ENCODE results near the gene TMEM38B. TPM values are rescaled to one million over a fixed set of nuclear protein-coding genes. Genes with fewer than 3 reads are reported as not detected.

TMEM38B gene, protein sequence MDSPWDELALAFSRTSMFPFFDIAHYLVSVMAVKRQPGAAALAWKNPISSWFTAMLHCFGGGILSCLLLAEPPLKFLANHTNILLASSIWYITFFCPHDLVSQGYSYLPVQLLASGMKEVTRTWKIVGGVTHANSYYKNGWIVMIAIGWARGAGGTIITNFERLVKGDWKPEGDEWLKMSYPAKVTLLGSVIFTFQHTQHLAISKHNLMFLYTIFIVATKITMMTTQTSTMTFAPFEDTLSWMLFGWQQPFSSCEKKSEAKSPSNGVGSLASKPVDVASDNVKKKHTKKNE
- polyA plus RNA-seq (24.5 and 30.9 TPM in 2 replicates), polyA minus RNA-seq (22.4 and 26.7 TPM in 2 replicates)

DNA sequence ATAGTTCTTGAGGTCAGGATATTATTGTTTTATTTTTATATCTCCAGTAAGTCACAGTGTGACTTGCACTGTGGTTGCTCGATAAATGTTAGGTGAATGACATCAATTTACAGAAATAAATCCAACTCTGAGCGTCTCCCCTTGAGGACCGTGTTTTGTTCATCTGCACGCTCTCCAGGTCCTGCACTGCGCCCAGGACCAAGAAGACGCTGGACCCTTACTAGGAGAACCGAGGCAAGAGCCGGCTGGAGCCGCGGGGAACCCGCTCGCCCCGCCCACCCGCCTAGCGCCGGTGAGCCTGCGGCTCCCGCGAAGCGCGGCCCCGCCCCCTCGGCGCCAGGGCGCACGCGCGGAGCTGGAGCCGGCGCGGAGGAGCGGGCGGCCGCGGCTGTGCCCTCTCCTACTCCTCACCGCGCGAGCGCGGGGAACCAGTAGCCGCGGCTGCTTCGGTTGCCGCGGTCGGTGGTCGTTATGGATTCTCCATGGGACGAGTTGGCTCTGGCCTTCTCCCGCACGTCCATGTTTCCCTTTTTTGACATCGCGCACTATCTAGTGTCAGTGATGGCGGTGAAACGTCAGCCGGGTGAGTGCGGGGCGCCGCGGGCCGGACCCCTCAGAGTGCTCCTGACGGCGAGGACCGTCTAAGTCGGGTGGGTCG, at the start of gene TMEM38B:
TMEM38B (plus strand) TSS at position 352 of the 658 bp plus-strand sequence; CDS start at position 472, 120 bp downstream.
- Histone ChIP-seq H3K4me3 (ENCODE audit: low read length) (peak within 1 kb of the TSS; percentile 90), H3K4me2 (ENCODE audit: low read length) (peak within 1 kb of the TSS; percentile 85), H3K79me2 (replicated peaks; ENCODE audit: insufficient read depth, low read length) (peaks cover 14% of the 10 kb centered on the region), H3K36me3 (ENCODE audit: insufficient read depth, low read length) (no peaks in the 10 kb centered on the region), H3F3A (ENCODE audit: insufficient read depth, low read length, poor library complexity, severe bottlenecking) (peaks cover 8% of the 10 kb centered on the region), H3K9ac (ENCODE audit: low read length) (peak within 1 kb of the TSS; percentile 70), H3K27me3 (ENCODE audit: insufficient read depth, low read depth, low read length) (peaks cover 25% of the 10 kb centered on the region), H3K9me2 (ENCODE audit: insufficient read depth, low read length) (no peaks in the 10 kb centered on the region), H3K27ac (ENCODE audit: low read length) (peak within 1 kb of the TSS; percentile 67), H2AFZ (ENCODE audit: low read depth, low read length) (peak within 1 kb of the TSS; percentile 56), H4K20me1 (ENCODE audit: insufficient read depth) (no peaks in the 10 kb centered on the region), H3K9me3 (ENCODE audit: low read length) (no peaks in the 10 kb centered on the region)
- TF ChIP-seq MXI1 (conservative IDR thresholded peaks at IDR 0.05; ENCODE audit: poor library complexity, severe bottlenecking), result peak; percentile 8
- peak; percentile 9 for TF ChIP-seq EP300 (conservative IDR thresholded peaks at IDR 0.05; ENCODE audit: poor library complexity, severe bottlenecking)
- TF ChIP-seq, protein P1, sequence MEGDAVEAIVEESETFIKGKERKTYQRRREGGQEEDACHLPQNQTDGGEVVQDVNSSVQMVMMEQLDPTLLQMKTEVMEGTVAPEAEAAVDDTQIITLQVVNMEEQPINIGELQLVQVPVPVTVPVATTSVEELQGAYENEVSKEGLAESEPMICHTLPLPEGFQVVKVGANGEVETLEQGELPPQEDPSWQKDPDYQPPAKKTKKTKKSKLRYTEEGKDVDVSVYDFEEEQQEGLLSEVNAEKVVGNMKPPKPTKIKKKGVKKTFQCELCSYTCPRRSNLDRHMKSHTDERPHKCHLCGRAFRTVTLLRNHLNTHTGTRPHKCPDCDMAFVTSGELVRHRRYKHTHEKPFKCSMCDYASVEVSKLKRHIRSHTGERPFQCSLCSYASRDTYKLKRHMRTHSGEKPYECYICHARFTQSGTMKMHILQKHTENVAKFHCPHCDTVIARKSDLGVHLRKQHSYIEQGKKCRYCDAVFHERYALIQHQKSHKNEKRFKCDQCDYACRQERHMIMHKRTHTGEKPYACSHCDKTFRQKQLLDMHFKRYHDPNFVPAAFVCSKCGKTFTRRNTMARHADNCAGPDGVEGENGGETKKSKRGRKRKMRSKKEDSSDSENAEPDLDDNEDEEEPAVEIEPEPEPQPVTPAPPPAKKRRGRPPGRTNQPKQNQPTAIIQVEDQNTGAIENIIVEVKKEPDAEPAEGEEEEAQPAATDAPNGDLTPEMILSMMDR (IDR thresholded peaks at IDR 0.05; ENCODE audit: poor library complexity, severe bottlenecking), result no peak
- peak; percentile 10 for TF ChIP-seq TAF1 (IDR thresholded peaks at IDR 0.05; ENCODE audit: low read depth)
- peak; percentile 74 for TF ChIP-seq POLR2AphosphoS5 (IDR thresholded peaks at IDR 0.05)
- TF ChIP-seq, protein P2, sequence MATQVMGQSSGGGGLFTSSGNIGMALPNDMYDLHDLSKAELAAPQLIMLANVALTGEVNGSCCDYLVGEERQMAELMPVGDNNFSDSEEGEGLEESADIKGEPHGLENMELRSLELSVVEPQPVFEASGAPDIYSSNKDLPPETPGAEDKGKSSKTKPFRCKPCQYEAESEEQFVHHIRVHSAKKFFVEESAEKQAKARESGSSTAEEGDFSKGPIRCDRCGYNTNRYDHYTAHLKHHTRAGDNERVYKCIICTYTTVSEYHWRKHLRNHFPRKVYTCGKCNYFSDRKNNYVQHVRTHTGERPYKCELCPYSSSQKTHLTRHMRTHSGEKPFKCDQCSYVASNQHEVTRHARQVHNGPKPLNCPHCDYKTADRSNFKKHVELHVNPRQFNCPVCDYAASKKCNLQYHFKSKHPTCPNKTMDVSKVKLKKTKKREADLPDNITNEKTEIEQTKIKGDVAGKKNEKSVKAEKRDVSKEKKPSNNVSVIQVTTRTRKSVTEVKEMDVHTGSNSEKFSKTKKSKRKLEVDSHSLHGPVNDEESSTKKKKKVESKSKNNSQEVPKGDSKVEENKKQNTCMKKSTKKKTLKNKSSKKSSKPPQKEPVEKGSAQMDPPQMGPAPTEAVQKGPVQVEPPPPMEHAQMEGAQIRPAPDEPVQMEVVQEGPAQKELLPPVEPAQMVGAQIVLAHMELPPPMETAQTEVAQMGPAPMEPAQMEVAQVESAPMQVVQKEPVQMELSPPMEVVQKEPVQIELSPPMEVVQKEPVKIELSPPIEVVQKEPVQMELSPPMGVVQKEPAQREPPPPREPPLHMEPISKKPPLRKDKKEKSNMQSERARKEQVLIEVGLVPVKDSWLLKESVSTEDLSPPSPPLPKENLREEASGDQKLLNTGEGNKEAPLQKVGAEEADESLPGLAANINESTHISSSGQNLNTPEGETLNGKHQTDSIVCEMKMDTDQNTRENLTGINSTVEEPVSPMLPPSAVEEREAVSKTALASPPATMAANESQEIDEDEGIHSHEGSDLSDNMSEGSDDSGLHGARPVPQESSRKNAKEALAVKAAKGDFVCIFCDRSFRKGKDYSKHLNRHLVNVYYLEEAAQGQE (IDR thresholded peaks at IDR 0.05; ENCODE audit: borderline replicate concordance), result no peak

DNA sequence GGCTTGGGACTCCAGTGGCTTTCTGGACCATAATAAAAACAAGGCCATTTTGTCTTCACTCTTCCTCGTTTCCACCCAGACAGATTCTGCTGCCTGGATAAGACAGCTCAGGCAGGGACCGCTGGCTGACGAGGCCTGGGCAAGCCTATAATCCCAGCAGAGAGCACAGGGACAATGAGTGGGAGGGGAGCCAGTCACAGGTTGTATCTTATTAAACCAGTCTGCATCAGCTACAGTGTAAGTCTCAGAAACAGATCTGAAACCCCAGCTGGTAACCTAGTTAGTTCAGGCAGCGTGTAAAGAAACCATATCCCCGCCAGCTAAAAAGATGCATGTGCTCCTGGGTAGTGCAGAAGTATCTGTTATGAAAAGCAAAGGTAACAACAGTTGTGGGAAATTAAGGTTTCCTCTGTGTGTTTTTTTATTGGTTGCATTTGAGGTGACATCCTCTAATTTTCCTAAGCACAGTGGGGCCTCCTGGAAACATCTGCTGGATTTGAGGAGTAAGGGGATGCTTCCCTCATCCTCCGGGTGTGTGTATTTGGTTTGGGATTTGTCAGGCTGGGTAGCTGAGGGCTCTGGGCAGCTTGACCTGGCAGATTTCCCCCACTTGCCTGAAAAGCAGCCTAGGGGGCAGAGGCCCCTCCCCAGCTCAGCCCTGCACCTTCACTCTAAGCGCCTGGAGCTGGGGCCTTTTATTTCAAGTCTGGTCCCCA, 47.3 kb upstream of the TMEM38B start:
- Histone ChIP-seq H4K20me1 (ENCODE audit: insufficient read depth) (no peaks in the 10 kb centered on the region), H3K9ac (ENCODE audit: low read length) (no peak overlapping the region), H3K4me3 (ENCODE audit: low read length) (no peak overlapping the region), H3K9me2 (ENCODE audit: insufficient read depth, low read length) (no peaks in the 10 kb centered on the region), H3K27ac (ENCODE audit: low read length) (no peak overlapping the region), H3K36me3 (ENCODE audit: insufficient read depth, low read length) (no peaks in the 10 kb centered on the region), H3F3A (ENCODE audit: insufficient read depth, low read length, poor library complexity, severe bottlenecking) (no peaks in the 10 kb centered on the region), H3K79me2 (replicated peaks; ENCODE audit: insufficient read depth, low read length) (no peaks in the 10 kb centered on the region), H3K9me3 (ENCODE audit: low read length) (no peaks in the 10 kb centered on the region), H3K27me3 (ENCODE audit: insufficient read depth, low read depth, low read length) (no peaks in the 10 kb centered on the region), H2AFZ (ENCODE audit: low read depth, low read length) (no peak overlapping the region), H3K4me2 (ENCODE audit: low read length) (no peak overlapping the region)
- TF ChIP-seq, protein P1 (IDR thresholded peaks at IDR 0.05; ENCODE audit: poor library complexity, severe bottlenecking), result no peak
- TF ChIP-seq EP300 (conservative IDR thresholded peaks at IDR 0.05; ENCODE audit: poor library complexity, severe bottlenecking), result no peak
- TF ChIP-seq, protein P2 (IDR thresholded peaks at IDR 0.05; ENCODE audit: borderline replicate concordance), result no peak
- no peak for TF ChIP-seq SMC3 (conservative IDR thresholded peaks at IDR 0.05; ENCODE audit: poor library complexity)
- no peak for TF ChIP-seq EZH2 (IDR thresholded peaks at IDR 0.05; ENCODE audit: borderline replicate concordance, insufficient read depth, low read length, poor library complexity, severe bottlenecking)
- no peak for TF ChIP-seq POLR2AphosphoS5 (IDR thresholded peaks at IDR 0.05)
- no peak for TF ChIP-seq RAD21 (conservative IDR thresholded peaks at IDR 0.05)
- TF ChIP-seq TAF1 (IDR thresholded peaks at IDR 0.05; ENCODE audit: low read depth), result no peak
- no peak for TF ChIP-seq MXI1 (conservative IDR thresholded peaks at IDR 0.05; ENCODE audit: poor library complexity, severe bottlenecking)

Data from neural cell (in vitro differentiated cells).